GM11168 (cell line): ENCODE measurements around the gene NMRAL1.

Source experiments
- in situ Hi-C: fragments of 300-500 bp; cut with MboI; formaldehyde crosslinking; loops from one replicate; pipeline ENCODE4 v1.12.0; 2022; ENCODE audit warnings: low sequenced_read_pairs; ENCODE audit not compliant: unreplicated experiment

NMRAL1 gene

DNA sequence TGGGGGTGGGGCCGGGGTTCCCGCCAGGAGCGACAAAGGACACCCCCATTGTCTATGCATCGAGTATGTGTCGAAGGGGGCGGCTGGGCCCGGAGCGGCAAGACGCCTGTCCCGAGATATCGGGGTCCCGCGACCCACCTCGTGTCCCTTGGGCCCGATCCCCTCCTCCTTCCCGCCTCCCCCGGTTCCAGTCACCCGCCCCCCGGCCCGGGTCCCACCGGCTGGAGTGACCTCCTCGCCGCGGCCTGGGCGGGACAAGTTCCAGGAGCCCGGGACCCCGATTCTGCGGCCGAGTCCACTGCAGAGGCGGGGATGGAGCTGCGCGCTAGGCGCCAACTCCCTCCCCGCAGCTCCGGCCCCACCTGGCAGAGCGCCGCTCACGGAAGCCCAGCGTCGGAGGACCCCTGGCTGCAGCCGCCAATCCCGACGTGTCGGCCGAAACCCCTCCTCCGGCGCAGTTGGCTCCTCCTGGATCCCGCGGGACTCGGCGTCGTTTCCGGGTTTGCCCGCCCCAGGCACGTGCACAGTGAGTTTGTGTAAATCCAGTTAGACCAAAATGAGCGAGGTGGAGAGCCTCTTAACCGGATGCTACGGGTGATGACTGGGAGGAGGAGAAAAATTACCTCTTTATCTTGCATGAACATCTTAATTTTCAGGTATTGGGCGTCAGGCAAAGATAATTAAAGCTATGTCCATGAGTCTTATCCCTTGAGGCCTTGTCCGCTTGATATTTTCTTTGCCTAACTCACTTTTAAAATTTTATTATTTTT lies at the start of gene NMRAL1:
NMRAL1 (minus strand) TSS at position 434 of the 770 bp plus-strand sequence. CDS start 493 bp downstream, outside the sequence.
- in situ Hi-C loops: no loop called here

GRCh38 chr16:4523686-4524085 lies 49.3 kb upstream of the NMRAL1 start:
- in situ Hi-C loops: no loop called here

- in situ Hi-C loops: no loop called here
Measured at GRCh38 chr16:4522051-4522581, 47.7 kb upstream of the NMRAL1 start.

DNA sequence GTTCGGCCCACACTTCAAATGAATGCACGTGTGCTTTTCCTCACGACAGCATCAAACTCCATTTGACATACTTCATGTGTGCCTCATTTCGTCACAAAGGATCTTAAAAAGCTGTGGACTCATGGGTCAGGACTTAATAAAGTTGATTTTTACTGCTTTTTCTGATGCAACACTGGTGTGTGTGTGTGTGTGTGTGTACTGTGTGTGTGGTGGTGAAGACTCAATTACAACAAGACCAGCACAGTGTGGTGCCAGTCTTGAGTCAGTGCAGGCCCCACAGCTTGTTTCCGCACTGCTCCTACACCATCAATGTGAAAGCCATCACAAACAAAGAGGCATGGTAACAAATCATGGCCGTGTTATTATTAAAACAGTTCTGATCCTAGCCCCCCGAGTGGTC lies 46.5 kb upstream of the NMRAL1 start:
- in situ Hi-C loops: no loop called here

GRCh38 chr16:4519274-4520058 lies 45.0 kb upstream of the NMRAL1 start:
- in situ Hi-C loops: loop anchor here (5.0 kb wide), 1 partner anchor 63 kb away; no protein-coding TSS in a partner anchor

DNA sequence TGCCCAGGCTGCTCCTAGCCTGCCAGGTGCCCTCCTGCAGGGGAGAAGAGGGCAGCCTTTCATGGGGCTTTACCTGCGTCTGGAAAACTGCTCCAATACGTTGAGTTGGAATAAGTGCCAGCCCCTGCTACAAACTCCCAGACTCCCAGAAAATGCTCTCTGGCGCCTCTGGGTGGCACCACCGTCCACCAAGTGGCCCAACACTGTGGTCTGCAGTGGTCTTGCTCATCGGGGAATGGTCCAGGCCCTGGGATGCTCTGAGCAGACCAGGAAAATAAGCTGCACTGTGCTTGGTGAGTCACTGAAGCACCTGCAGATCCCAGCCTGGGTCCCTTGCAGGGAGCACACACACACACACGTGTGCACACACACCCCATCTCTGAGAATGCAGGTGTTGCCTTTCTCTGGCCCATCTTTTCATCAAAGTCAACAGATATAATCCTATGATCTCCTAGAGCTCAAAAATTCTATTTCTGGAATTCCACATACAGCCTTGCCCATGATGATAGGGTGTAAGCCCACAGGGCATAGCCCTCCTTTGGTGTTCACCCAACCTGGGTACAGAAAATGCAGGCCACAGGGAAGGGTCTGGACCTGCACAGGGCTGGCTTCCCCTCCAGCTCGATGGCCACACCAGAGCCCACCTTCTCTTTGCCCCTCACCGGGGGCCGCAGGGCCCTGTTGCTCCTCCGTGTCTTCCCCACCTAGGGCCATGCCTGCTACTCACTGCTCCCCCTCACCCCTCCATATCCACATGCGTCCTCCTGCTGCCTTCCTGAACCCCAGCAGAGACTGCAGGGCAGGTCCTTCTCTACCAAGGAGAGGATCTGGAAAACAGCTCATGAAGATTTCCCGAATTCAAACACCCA lies 43.6 kb upstream of the NMRAL1 start:
- in situ Hi-C loops: loop anchor here (5.0 kb wide), 1 partner anchor 64 kb away; no protein-coding TSS in a partner anchor

DNA sequence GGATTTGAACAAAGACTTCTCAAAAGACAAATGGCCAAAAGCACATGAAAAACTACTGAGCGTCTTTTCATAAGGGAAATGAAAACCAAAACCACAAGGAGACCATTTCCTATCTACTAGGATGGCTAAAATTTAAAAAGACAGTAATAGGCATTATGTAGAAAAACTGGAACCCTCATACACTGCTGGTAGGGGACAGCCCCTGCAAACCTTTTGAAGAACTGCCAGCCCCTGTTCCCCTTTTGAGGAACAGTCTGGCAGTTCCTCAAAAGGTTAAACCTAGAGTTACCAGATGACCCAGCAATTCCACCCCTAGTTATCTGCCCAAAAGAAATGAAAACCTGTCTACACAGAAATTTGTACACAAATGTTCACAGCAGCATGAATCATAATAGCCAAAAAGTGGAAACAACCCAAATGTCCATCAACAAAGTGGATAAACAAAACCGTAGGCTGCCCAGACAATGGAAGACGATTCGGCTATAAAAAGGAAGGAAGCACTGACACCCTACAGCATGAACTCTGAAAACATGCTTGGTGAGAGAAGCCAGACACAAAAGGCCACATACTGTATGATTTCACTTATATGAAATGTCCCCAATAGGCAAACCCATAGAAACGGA lies 41.3 kb upstream of the NMRAL1 start:
- in situ Hi-C loops: loop anchor here (5.0 kb wide), 1 partner anchor 67 kb away; no protein-coding TSS in a partner anchor

GRCh38 chr16:4514606-4515005 lies 40.2 kb upstream of the NMRAL1 start:
- in situ Hi-C loops: loop anchor here (5.0 kb wide), 1 partner anchor 68 kb away; no protein-coding TSS in a partner anchor

GRCh38 chr16:4513881-4514280 lies 39.5 kb upstream of the NMRAL1 start:
- in situ Hi-C loops: no loop called here

GRCh38 chr16:4513086-4513860 lies 38.8 kb upstream of the NMRAL1 start:
- in situ Hi-C loops: no loop called here

DNA sequence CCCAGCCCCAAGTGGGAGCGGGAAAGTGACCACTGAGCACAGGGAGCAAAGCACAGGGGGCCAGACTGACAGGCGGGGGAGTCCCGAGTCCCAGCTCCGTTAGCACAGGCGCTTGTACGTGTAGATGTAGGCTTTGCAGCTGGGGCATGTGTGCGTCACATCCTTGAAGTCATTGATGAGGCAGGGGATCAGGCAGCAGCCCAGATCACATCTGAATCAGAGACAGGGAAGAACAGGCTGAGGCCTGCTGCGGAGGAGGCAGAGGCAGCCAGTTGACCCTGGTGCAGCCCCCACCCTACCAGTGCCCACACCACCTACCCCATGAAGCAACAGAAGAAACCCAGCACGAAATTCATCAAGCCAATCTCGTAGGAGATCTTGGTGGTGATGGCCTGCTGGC lies 38.0 kb upstream of the NMRAL1 start:
- in situ Hi-C loops: no loop called here

- in situ Hi-C loops: no loop called here
Measured at GRCh38 chr16:4511441-4512082, 37.1 kb upstream of the NMRAL1 start.

- in situ Hi-C loops: no loop called here
Measured at GRCh38 chr16:4510747-4511426, 36.5 kb upstream of the NMRAL1 start.

DNA sequence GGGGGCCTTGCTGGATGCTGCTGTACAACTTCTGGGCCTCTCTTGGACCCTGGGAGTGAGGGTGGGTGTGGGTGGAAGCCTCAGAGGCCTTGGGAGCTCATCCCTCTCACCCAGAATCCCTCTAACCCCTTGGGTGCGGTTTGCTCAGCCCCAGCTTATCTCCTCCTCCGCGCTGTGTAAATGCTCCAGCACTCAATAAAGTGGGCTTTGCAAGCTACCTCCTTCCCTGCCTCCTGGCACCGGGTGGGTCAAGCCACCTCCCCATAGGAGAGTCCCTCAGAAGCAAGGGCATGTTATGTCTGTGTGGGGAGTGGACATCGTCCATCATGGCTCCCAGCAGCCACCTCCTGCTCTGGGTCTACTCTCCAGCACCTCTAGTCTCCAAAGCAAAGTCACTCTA lies 35.7 kb upstream of the NMRAL1 start:
- in situ Hi-C loops: no loop called here

- in situ Hi-C loops: no loop called here
Measured at GRCh38 chr16:4509420-4509819, 35.0 kb upstream of the NMRAL1 start.

DNA sequence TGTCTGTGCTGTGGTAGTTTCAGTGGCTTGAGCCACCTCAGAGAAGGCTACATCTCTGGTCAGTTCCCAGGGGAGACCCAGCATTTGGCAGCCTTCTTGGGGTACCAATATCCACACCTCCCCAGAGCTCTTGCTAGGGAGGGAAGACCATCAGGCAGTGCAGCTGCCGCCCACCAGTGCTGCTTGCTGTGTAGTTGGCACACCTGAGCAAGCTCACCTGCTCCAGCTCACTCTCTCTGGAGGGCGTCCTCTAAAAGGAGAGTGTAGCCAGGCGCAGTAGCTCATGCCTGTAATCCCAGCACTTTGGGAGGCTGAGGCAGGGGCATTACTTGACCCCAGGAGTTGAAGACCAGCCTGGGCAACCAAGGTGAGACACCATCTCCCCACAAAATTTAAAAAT lies 34.4 kb upstream of the NMRAL1 start:
- in situ Hi-C loops: no loop called here

DNA sequence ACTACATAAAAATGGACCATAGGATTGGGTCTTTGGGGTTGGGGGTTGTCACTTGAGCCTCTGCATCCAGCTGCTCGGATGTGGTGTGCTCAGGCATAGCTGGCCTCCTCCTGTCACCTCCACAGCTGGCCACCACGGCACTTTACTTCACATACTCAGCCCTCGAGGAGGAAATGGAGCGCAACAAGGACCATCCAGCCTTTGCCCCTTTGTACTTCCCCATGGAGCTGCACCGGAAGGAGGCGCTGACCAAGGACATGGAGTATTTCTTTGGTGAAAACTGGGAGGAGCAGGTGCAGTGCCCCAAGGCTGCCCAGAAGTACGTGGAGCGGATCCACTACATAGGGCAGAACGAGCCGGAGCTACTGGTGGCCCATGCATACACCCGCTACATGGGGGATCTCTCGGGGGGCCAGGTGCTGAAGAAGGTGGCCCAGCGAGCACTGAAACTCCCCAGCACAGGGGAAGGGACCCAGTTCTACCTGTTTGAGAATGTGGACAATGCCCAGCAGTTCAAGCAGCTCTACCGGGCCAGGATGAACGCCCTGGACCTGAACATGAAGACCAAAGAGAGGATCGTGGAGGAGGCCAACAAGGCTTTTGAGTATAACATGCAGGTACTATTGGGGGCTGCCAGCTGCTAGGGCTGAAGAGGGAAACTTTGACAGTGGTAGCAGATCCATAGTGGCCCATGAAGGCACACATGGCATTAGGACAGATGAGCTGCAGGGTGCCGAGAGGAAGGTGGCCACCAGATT lies 33.3 kb upstream of the NMRAL1 start:
- in situ Hi-C loops: no loop called here
